ENCODE results near the gene COL28A1. TPM values are rescaled to one million over a fixed set of nuclear protein-coding genes. Genes with fewer than 3 reads are reported as not detected.

The COL28A1 gene
- total and polyA plus RNA-seq, 12 donors = 0.35 to 8.1 (median 1.5) TPM

- DNase-seq = no peak
- H3K4me3 ChIP-seq = no peak overlapping the region
- 51 to 94% methylated on average over 2 of the region's 2 CpGs for WGBS, 2 donors
- peaks cover 0 to 5% (median 0%) of the 10 kb centered on the region in 7 donors for H3K27me3 ChIP-seq
- H3K9me3 ChIP-seq = no peaks in the 10 kb centered on the region
- TF ChIP-seq CTCF (IDR thresholded peaks at IDR 0.05) = no peak
- H3K4me1 ChIP-seq = peaks cover 0 to 11% (median 0%) of the 10 kb centered on the region in 9 donors
- H3K27ac ChIP-seq = no peak overlapping the region
- H3K36me3 ChIP-seq = no peaks in the 10 kb centered on the region
- no peak for ATAC-seq
- intact Hi-C loops (cut with DNase I) = loop anchor here in 9 of 10 donors (5.0 to 10.0 kb wide), 6 partner anchors 113 to 873 kb away; partner anchors contain the start of gene COL28A1 (in 5 of the 9)
Measured at GRCh38 chr7:7421826-7422225, 113.8 kb downstream of the COL28A1 start.

GRCh38 chr7:7418997-7419396 is 116.7 kb downstream of the COL28A1 start:
- ATAC-seq = no peak
- no peak for DNase-seq
- 97% methylated on average over 2 of the region's 2 CpGs for WGBS, 2 donors
- no peaks in the 10 kb centered on the region for H3K9me3 ChIP-seq
- H3K27me3 ChIP-seq = peaks cover 0 to 5% (median 0%) of the 10 kb centered on the region in 7 donors
- TF ChIP-seq CTCF (IDR thresholded peaks at IDR 0.05) = no peak
- intact Hi-C loops (cut with DNase I) = loop anchor here in 2 of 10 donors (10.0 kb wide), 2 partner anchors 314 to 454 kb away; no protein-coding TSS in a partner anchor
- peaks cover 0 to 9% (median 0%) of the 10 kb centered on the region in 9 donors for H3K4me1 ChIP-seq
- no peak overlapping the region for H3K27ac ChIP-seq
- no peak overlapping the region for H3K4me3 ChIP-seq
- H3K36me3 ChIP-seq = no peaks in the 10 kb centered on the region

- no peaks in the 10 kb centered on the region for H3K36me3 ChIP-seq
- peaks cover 0 to 5% (median 0%) of the 10 kb centered on the region in 7 donors for H3K27me3 ChIP-seq
- intact Hi-C loops (cut with DNase I) = loop anchor here in 2 of 10 donors (10.0 kb wide), 2 partner anchors 313 to 453 kb away; no protein-coding TSS in a partner anchor
- no peak for ATAC-seq
- no peak overlapping the region for H3K27ac ChIP-seq
- TF ChIP-seq CTCF (IDR thresholded peaks at IDR 0.05) = no peak
- DNase-seq = no peak
- no peaks in the 10 kb centered on the region for H3K9me3 ChIP-seq
- H3K4me1 ChIP-seq = peaks cover 0 to 9% (median 0%) of the 10 kb centered on the region in 9 donors
- WGBS, 2 donors = 80 to 97% methylated on average over 3 of the region's 3 CpGs
- no peak overlapping the region for H3K4me3 ChIP-seq
Measured at GRCh38 chr7:7417851-7418250, 117.8 kb downstream of the COL28A1 start.

- no peak overlapping the region for H3K4me3 ChIP-seq
- intact Hi-C loops (cut with DNase I) = loop anchor here in 2 of 10 donors (10.0 kb wide), 2 partner anchors 313 to 453 kb away; no protein-coding TSS in a partner anchor
- no peak for TF ChIP-seq CTCF (IDR thresholded peaks at IDR 0.05)
- no peaks in the 10 kb centered on the region for H3K9me3 ChIP-seq
- H3K36me3 ChIP-seq = no peaks in the 10 kb centered on the region
- DNase-seq = no peak
- H3K4me1 ChIP-seq = peaks cover 0 to 9% (median 0%) of the 10 kb centered on the region in 9 donors
- no peak for ATAC-seq
- H3K27me3 ChIP-seq = peaks cover 0 to 5% (median 0%) of the 10 kb centered on the region in 7 donors
- WGBS, 2 donors = 85 to 91% methylated on average over 2 of the region's 2 CpGs
- no peak overlapping the region for H3K27ac ChIP-seq
Measured at GRCh38 chr7:7417414-7417813, 118.3 kb downstream of the COL28A1 start.

Data from heart right ventricle (tissue), 16 donors.